H1 (cell line): Measurements from ENCODE around the gene DDX5. TPM values are rescaled to one million over a fixed set of nuclear protein-coding genes. Genes with fewer than 3 reads are reported as not detected.
A peak's percentile ranks its signal among the peaks of the same experiment; 100 is the strongest.

Experiments used
- BRCA1 ChIP-seq: IDR thresholded peaks from 2 replicates; pipeline ENCODE4 v1.6.1; 2012; ENCODE audit warnings: low read depth, low read length, improper control_type of control experiment
- CHD1 ChIP-seq: IDR thresholded peaks from 2 replicates; pipeline ENCODE4 v1.6.1; 2012; ENCODE audit warnings: low read depth, low read length, improper control_type of control experiment
- CREB1 ChIP-seq: IDR thresholded peaks from 2 replicates; pipeline ENCODE4 v1.6.1; 2012; ENCODE audit warnings: inconsistent platforms
- EGR1 ChIP-seq: IDR thresholded peaks from 2 replicates; pipeline ENCODE4 v1.6.1; 2011; ENCODE audit warnings: low read depth, low read length, borderline replicate concordance
- KDM5A ChIP-seq: fragments of 200-600 bp; IDR thresholded peaks from 2 replicates; pipeline ENCODE4 v1.7.1; 2012; ENCODE audit warnings: mild to moderate bottlenecking, low read length, inconsistent platforms, mixed read lengths
- MAFK ChIP-seq: IDR thresholded peaks from 2 replicates; pipeline ENCODE4 v1.6.1; 2012; ENCODE audit warnings: low read depth, mild to moderate bottlenecking, improper control_type of control experiment, low read length
- PHF8 ChIP-seq: fragments of 200-600 bp; sonication (generic); conservative IDR thresholded peaks from 2 replicates; pipeline ENCODE4 v1.7.1; 2012; ENCODE audit warnings: low read depth, mild to moderate bottlenecking, inconsistent platforms, low read length, moderate library complexity
- POLR2AphosphoS5 ChIP-seq: IDR thresholded peaks from 2 replicates; pipeline ENCODE4 v1.6.1; 2011; ENCODE audit warnings: low read depth, low read length
- SP1 ChIP-seq: IDR thresholded peaks from 2 replicates; pipeline ENCODE4 v1.6.1; 2011; ENCODE audit warnings: low read depth, low read length
- SUZ12 ChIP-seq: fragments of 200-600 bp; sonication (generic); IDR thresholded peaks from 2 replicates; pipeline ENCODE4 v1.6.1; 2012; ENCODE audit warnings: mild to moderate bottlenecking, inconsistent platforms, low read length, moderate library complexity, mixed read lengths
- TAF1 ChIP-seq: IDR thresholded peaks from 2 replicates; pipeline ENCODE4 v1.6.1; 2011; ENCODE audit warnings: mild to moderate bottlenecking, low read depth, low read length
- TAF7 ChIP-seq: optimal IDR thresholded peaks from 2 replicates; pipeline ENCODE3; 2011; ENCODE audit warnings: low read depth, mild to moderate bottlenecking, inconsistent platforms, low read length, moderate library complexity, borderline replicate concordance
- TBP ChIP-seq: IDR thresholded peaks from 2 replicates; pipeline ENCODE4 v1.6.1; 2011; ENCODE audit warnings: low read depth, low read length, improper control_type of control experiment
- TEAD4 ChIP-seq: IDR thresholded peaks from 2 replicates; pipeline ENCODE4 v1.6.1; 2012; ENCODE audit warnings: low read depth, low read length, inconsistent platforms, mixed read lengths
- ZNF274 ChIP-seq: IDR thresholded peaks from 2 replicates; pipeline ENCODE4 v1.7.0; 2012; ENCODE audit warnings: low read length, borderline replicate concordance; ENCODE audit errors: extremely low read depth
- polyA plus RNA-seq, 7 experiments: library from polyadenylated mRNA; depleted of rRNA in 3 of 7; stranded (reverse) in 5 of 7; unstranded in 2 of 7; fragments of >200 nt in 5 of 7; fragments of 200-250 nt in 2 of 7; gene quantifications; 1 replicate in 5 of 7; 2 replicates in 1 of 7; 4 replicates in 1 of 7; pipeline versions ENCODE4 v1.2.1 to v1.2.3, GENCODE V29; 2011 to 2013; ENCODE audit warnings: missing spikeins in 2 of 7, mixed read lengths in 2 of 7
- total RNA-seq: library from RNA; stranded (reverse); fragmentation: NEBNext Ultra II Directional; extraction: Animal tissue kit (Norgen Biotek cat#: 25700); gene quantifications from 2 replicates; pipeline ENCODE4 v1.2.1, GENCODE V29; 2021

Gene DDX5
- total and polyA plus RNA-seq, 2 of the 8 experiments (the other 6 are each of a cell fraction or from before 2014, with no cell fraction given), result 572 to 591 TPM

GRCh38 chr17:64505340-64506200, 519 bp downstream of the DDX5 start (continued):
- TF ChIP-seq PHF8 (peak; percentile 86; the same call in 1 of the 2 replicates), KDM5A (0 out of 2 replicates have a peak, but pooled peaks have one; percentile 31), EGR1 (no peak), CREB1 (peak; percentile 42), TAF7 (peak; percentile 80), POLR2AphosphoS5 (peak; percentile 92), TBP (peak; percentile 83; the same call in 1 of the 2 replicates), MAFK (no peak), BRCA1 (no peak), TEAD4 (peak; percentile 27; the same call in 1 of the 2 replicates), TAF1 (peak; percentile 93), SUZ12 (no peak), ZNF274 (no peak), SP1 (peak; percentile 40; the same call in 1 of the 2 replicates), CHD1 (peak; percentile 68)
